Body of pancreas (tissue), 4 donors: ENCODE measurements around the gene BACE1-AS. TPM values are rescaled to one million over a fixed set of nuclear protein-coding genes. Genes with fewer than 3 reads are reported as not detected.
"Not testable (repeated sequence)": the region's sequence is repeated elsewhere in the genome, so short reads cannot be mapped to it uniquely, and the experiment has no call there.

ENCODE experiments used
- ATAC-seq: fragments of 150-250 bp; one replicate; pipeline ENCODE4 v1.9.1; 2016
- DNase-seq, 4 donors: peaks; one replicate each; pipeline ENCODE4 v3.0.0-alpha.2; 2019
- H3K27ac ChIP-seq, 4 donors: fragments of 200-600 bp; sonication (generic); 1 replicate in 3 of 4; 2 replicates in 1 of 4; pipeline versions ENCODE4 v1.5.1 to v1.6.1; 2016 to 2019; ENCODE audit warnings: mild to moderate bottlenecking in 1 of 4, mixed read lengths in 1 of 4, moderate library complexity in 1 of 4
- H3K27me3 ChIP-seq, 2 donors: fragments of 200-600 bp; sonication (generic); one replicate each; pipeline ENCODE4 v1.6.0; 2016; ENCODE audit warnings: mild to moderate bottlenecking in 1 of 2
- H3K36me3 ChIP-seq, 2 donors: fragments of 200-600 bp; sonication (generic); replicated peaks in 1 of 2; 2 replicates each; pipeline ENCODE4 v1.5.1; 2016; ENCODE audit warnings: low read depth in 2 of 2; ENCODE audit not compliant: insufficient read depth in 1 of 2
- H3K4me1 ChIP-seq: fragments of 200-600 bp; sonication (generic); one replicate; pipeline ENCODE4 v1.6.0; 2016
- H3K4me3 ChIP-seq, 2 donors: fragments of 200-600 bp; sonication (generic); 1 replicate in 1 of 2; 2 replicates in 1 of 2; pipeline ENCODE4 v1.5.1; 2016 to 2019
- H3K9me3 ChIP-seq, 3 donors: fragments of 200-600 bp; sonication (generic); 1 replicate in 2 of 3; 2 replicates in 1 of 3; pipeline ENCODE4 v1.5.1; 2016
- POLR2A ChIP-seq, 3 donors: fragments of 450-650 bp; IDR thresholded peaks; one replicate each; pipeline ENCODE4 v1.6.1; 2016; ENCODE audit warnings: antibody characterized with exemption in 3 of 3, mild to moderate bottlenecking in 2 of 3
- WGBS, 2 donors: methylation state at CpG; one replicate each; pipeline ENCODE4 v1.1.5; 2017; 5-methylcytosine and 5-hydroxymethylcytosine counted together
- intact Hi-C: fragments of 100-400 bp; cut with DNase I; formaldehyde crosslinking; loops from one replicate; pipeline ENCODE4 v1.15.1; 2023
- total RNA-seq, 2 donors: library from RNA; depleted of rRNA; stranded (reverse); fragments of >200 nt; gene quantifications; one replicate each; pipeline ENCODE4 v1.1.0, GENCODE V29; 2016
- TF ChIP-seq, protein P1 (sequence below), 7 experiments: fragments of 450-650 bp in 4 of 7; fragments of 200-600 bp in 3 of 7; sonication (generic) in 3 of 7; IDR thresholded peaks; one replicate each; pipeline ENCODE4 v1.5.1; 2016 to 2019; ENCODE audit warnings: antibody characterized with exemption in 7 of 7

Gene BACE1-AS
- total RNA-seq, 2 donors from 2014 or later: 5.3 to 6.0 TPM

GRCh38 chr11:117315285-117316196 is 24.4 kb downstream of the BACE1-AS start:
- TF ChIP-seq, protein P1, sequence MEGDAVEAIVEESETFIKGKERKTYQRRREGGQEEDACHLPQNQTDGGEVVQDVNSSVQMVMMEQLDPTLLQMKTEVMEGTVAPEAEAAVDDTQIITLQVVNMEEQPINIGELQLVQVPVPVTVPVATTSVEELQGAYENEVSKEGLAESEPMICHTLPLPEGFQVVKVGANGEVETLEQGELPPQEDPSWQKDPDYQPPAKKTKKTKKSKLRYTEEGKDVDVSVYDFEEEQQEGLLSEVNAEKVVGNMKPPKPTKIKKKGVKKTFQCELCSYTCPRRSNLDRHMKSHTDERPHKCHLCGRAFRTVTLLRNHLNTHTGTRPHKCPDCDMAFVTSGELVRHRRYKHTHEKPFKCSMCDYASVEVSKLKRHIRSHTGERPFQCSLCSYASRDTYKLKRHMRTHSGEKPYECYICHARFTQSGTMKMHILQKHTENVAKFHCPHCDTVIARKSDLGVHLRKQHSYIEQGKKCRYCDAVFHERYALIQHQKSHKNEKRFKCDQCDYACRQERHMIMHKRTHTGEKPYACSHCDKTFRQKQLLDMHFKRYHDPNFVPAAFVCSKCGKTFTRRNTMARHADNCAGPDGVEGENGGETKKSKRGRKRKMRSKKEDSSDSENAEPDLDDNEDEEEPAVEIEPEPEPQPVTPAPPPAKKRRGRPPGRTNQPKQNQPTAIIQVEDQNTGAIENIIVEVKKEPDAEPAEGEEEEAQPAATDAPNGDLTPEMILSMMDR (IDR thresholded peaks at IDR 0.05): no peak
- TF ChIP-seq POLR2A (IDR thresholded peaks at IDR 0.05): no peak
- H3K36me3 ChIP-seq: no peaks in the 10 kb centered on the region
- H3K9me3 ChIP-seq: no peaks in the 10 kb centered on the region
- H3K27me3 ChIP-seq: no peaks in the 10 kb centered on the region
- intact Hi-C loops: no loop called here
- WGBS, 2 donors: 0 to 3% methylated on average over 6 to 38 of the region's 62 CpGs
- H3K4me3 ChIP-seq: peak overlapping the region; percentile 78 to 97
- DNase-seq (peak in 1 of 4 donors; percentile 21), ATAC-seq (peak; percentile 44)
- peaks cover 69% of the 10 kb centered on the region for H3K4me1 ChIP-seq
- H3K27ac ChIP-seq: peak overlapping the region; percentile 54 to 83 (median 68)

- no peaks in the 10 kb centered on the region for H3K36me3 ChIP-seq
- ATAC-seq (peak; percentile 86), DNase-seq (peak; percentile 84 to 90 (median 89))
- WGBS, 2 donors: 2% methylated on average over 19 to 29 of the region's 29 CpGs
- H3K4me1 ChIP-seq: peaks cover 63% of the 10 kb centered on the region
- no peaks in the 10 kb centered on the region for H3K9me3 ChIP-seq
- H3K27ac ChIP-seq: peak within 1 kb of the TSS; percentile 54 to 83 (median 68)
- peak within 1 kb of the TSS; percentile 78 to 97 for H3K4me3 ChIP-seq
- intact Hi-C loops: no loop called here
- H3K27me3 ChIP-seq: no peaks in the 10 kb centered on the region
- peak; percentile 26 to 69 (median 67) for TF ChIP-seq POLR2A (IDR thresholded peaks at IDR 0.05)
- TF ChIP-seq, protein P1 (IDR thresholded peaks at IDR 0.05): peak; percentile 12 to 67 (median 53)
Measured at GRCh38 chr11:117316197-117316961, 25.2 kb downstream of the BACE1-AS start, which contains the start of gene BACE1. TSS of gene BACE1 (minus strand) at chr11:117316256. CDS start at chr11:117315795, 461 bp downstream.

DNA sequence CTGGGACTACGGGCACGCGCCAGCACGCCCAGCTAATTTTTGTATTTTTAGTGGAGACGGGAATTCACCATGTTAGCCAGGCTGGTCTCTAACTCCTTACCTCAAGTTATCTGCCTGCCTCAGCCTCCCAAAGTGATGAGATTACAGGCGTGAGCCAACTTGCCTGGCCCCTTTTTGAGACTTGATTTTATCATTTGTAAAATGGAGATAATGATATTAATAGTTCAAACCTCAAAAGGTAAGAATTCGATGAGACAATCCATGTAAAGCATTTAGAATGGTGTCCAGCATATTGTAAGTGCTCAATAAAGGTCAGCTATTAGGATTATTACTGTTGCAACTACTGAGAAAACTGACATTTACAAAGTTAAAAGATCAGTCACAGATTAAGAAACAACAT is 27.6 kb downstream of the BACE1-AS start:
- ATAC-seq: no peak

DNA sequence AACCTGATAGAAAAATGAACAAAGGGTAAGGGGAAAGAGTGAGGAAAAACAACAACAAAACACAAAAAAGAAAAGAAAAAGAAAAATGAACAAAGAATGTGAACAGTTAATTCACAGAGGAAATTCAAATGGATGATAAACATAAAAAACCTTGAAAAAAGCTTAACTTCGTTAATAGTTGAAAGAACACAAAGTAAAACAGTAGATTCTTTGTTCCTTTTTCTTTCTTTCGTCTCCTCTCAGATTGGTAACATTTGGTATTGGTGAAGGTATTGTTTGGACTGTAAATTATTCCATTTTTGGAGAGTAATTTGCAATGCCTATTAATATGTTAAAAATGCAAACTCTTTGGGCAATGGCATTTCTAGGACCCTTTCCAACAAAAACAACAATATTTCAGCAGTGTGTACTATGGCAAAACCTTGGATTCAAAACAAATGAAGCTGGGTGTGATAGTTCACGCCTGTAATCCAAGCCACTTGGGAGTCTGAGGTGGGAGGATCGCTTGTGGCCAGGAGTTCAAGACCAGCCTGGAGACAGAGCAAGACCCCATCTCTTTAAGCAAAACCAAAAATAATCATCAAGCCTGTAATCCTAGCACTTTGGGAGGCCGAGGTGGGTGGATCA is 28.2 kb downstream of the BACE1-AS start:
- DNase-seq (no peak), ATAC-seq (no peak)
- H3K27me3 ChIP-seq: no peaks in the 10 kb centered on the region
- WGBS, 2 donors: 19 to 29% methylated on average over 5 of the region's 5 CpGs
- peaks cover 33% of the 10 kb centered on the region for H3K4me1 ChIP-seq
- intact Hi-C loops: no loop called here
- no peaks in the 10 kb centered on the region for H3K36me3 ChIP-seq
- peak overlapping the region in 3 of 4 donors; percentile 46 to 83 (median 52) for H3K27ac ChIP-seq
- TF ChIP-seq, protein P1 (IDR thresholded peaks at IDR 0.05): no peak
- no peak for TF ChIP-seq POLR2A (IDR thresholded peaks at IDR 0.05)
- H3K4me3 ChIP-seq: no peak overlapping the region
- no peaks in the 10 kb centered on the region for H3K9me3 ChIP-seq

More for the DNA sequence above, 27.6 kb downstream of the BACE1-AS start:
- no peaks in the 10 kb centered on the region for H3K36me3 ChIP-seq
- WGBS, 2 donors: 62 to 66% methylated on average over 7 of the region's 7 CpGs
- peak overlapping the region in 3 of 4 donors; percentile 46 to 83 (median 52) for H3K27ac ChIP-seq
- H3K27me3 ChIP-seq: no peaks in the 10 kb centered on the region
- TF ChIP-seq, protein P1 (IDR thresholded peaks at IDR 0.05): no peak
- no peak for TF ChIP-seq POLR2A (IDR thresholded peaks at IDR 0.05)
- H3K4me1 ChIP-seq: peaks cover 39% of the 10 kb centered on the region
- H3K4me3 ChIP-seq: no peak overlapping the region
- no peaks in the 10 kb centered on the region for H3K9me3 ChIP-seq
- DNase-seq: no peak
- intact Hi-C loops: no loop called here

GRCh38 chr11:117327255-117327566 is 36.1 kb downstream of the BACE1-AS start:
- peak overlapping the region in 3 of 4 donors; percentile 87 to 94 (median 93) for H3K27ac ChIP-seq
- H3K36me3 ChIP-seq, H3K27me3 ChIP-seq, intact Hi-C loops, ATAC-seq, H3K9me3 ChIP-seq, DNase-seq: not testable (repeated sequence)
- H3K4me1 ChIP-seq: peaks cover 10% of the 10 kb centered on the region
- H3K4me3 ChIP-seq: peak overlapping the region in 1 of 2 donors; percentile 77
- WGBS, 2 donors: 11 to 12% methylated on average over 5 of the region's 5 CpGs
